ENCODE measurements around the gene RAP2B.

DNA sequence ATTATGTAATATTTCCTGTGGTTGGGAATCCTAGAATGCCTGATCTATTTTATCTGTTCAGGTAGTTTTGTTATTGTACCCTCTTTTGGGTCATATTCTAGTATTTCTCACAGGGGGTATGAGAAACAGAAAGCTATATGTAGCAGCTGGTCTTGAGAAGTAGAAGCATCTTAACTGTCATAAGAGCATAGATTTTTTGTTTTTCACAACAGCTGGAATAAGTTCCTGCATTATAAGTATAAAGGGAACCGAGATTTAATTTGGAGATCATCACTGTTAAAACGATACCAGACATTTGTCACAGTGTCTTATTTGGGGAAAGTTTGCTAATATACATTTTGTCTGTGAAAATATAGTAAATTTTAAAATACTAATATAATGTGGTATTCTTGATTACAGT lies 4.8 kb downstream of the RAP2B start:
- TF ChIP-seq, protein P1, sequence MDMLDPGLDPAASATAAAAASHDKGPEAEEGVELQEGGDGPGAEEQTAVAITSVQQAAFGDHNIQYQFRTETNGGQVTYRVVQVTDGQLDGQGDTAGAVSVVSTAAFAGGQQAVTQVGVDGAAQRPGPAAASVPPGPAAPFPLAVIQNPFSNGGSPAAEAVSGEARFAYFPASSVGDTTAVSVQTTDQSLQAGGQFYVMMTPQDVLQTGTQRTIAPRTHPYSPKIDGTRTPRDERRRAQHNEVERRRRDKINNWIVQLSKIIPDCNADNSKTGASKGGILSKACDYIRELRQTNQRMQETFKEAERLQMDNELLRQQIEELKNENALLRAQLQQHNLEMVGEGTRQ (IDR thresholded peaks at IDR 0.05; ENCODE audit: low read depth, low read length) = no peak
- TF ChIP-seq, protein P1 (CRISPR knock-in tag; IDR thresholded peaks at IDR 0.05; ENCODE audit: borderline replicate concordance) = no peak
- TF ChIP-seq ASH2L (IDR thresholded peaks at IDR 0.05; ENCODE audit: insufficient read length, low read depth, low read length) (no peak), TEAD2 (CRISPR knock-in tag; IDR thresholded peaks at IDR 0.05) (no peak), ZNF562 (CRISPR knock-in tag; IDR thresholded peaks at IDR 0.05; ENCODE audit: borderline replicate concordance) (no peak), RELA (CRISPR knock-in tag; IDR thresholded peaks at IDR 0.05) (no peak)
- TF ChIP-seq, protein P2, sequence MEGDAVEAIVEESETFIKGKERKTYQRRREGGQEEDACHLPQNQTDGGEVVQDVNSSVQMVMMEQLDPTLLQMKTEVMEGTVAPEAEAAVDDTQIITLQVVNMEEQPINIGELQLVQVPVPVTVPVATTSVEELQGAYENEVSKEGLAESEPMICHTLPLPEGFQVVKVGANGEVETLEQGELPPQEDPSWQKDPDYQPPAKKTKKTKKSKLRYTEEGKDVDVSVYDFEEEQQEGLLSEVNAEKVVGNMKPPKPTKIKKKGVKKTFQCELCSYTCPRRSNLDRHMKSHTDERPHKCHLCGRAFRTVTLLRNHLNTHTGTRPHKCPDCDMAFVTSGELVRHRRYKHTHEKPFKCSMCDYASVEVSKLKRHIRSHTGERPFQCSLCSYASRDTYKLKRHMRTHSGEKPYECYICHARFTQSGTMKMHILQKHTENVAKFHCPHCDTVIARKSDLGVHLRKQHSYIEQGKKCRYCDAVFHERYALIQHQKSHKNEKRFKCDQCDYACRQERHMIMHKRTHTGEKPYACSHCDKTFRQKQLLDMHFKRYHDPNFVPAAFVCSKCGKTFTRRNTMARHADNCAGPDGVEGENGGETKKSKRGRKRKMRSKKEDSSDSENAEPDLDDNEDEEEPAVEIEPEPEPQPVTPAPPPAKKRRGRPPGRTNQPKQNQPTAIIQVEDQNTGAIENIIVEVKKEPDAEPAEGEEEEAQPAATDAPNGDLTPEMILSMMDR (CRISPR knock-in tag; IDR thresholded peaks at IDR 0.05) = no peak
- TF ChIP-seq, protein P3, sequence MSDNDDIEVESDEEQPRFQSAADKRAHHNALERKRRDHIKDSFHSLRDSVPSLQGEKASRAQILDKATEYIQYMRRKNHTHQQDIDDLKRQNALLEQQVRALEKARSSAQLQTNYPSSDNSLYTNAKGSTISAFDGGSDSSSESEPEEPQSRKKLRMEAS (IDR thresholded peaks at IDR 0.05) = no peak
- TF ChIP-seq, protein P4, sequence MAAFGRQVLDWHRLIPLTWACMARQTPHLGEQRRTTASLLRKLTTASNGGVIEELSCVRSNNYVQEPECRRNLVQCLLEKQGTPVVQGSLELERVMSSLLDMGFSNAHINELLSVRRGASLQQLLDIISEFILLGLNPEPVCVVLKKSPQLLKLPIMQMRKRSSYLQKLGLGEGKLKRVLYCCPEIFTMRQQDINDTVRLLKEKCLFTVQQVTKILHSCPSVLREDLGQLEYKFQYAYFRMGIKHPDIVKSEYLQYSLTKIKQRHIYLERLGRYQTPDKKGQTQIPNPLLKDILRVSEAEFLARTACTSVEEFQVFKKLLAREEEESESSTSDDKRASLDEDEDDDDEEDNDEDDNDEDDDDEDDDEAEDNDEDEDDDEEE (CRISPR knock-in tag; IDR thresholded peaks at IDR 0.05) = no peak
- TF ChIP-seq, protein P5, sequence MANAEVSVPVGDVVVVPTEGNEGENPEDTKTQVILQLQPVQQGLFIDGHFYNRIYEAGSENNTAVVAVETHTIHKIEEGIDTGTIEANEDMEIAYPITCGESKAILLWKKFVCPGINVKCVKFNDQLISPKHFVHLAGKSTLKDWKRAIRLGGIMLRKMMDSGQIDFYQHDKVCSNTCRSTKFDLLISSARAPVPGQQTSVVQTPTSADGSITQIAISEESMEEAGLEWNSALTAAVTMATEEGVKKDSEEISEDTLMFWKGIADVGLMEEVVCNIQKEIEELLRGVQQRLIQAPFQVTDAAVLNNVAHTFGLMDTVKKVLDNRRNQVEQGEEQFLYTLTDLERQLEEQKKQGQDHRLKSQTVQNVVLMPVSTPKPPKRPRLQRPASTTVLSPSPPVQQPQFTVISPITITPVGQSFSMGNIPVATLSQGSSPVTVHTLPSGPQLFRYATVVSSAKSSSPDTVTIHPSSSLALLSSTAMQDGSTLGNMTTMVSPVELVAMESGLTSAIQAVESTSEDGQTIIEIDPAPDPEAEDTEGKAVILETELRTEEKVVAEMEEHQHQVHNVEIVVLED (CRISPR knock-in tag; IDR thresholded peaks at IDR 0.05; ENCODE audit: borderline replicate concordance) = no peak
